PC-3 (cell line): ENCODE results near the gene CTSE. TPM values are rescaled to one million over a fixed set of nuclear protein-coding genes. Genes with fewer than 3 reads are reported as not detected.

Experiments used
- ATAC-seq: fragments of 200-7000 bp; cut with Tn5 transposase; 2 replicates; pipeline ENCODE4 v1.9.1; 2020; ENCODE audit warnings: mild to moderate bottlenecking, moderate library complexity
- BruUV-seq: library from RNA; stranded (reverse); fragments of 400-500 nt; replicated peaks from 2 replicates; lab custom pipeline; 2021; lab: Mats Ljungman, UMichigan
- CTCF ChIA-PET: fragments of 300-600 bp; sonication (Branson Sonifier 250); formaldehyde crosslinking; loops from one replicate; lab custom pipeline; 2022; ENCODE audit warnings: antibody characterized with exemption; lab: Charles Lee
- POLR2A ChIA-PET: fragments of 300-600 bp; sonication (Branson Sonifier 250); formaldehyde crosslinking; loops from one replicate; lab custom pipeline; 2022; ENCODE audit warnings: antibody characterized with exemption; ENCODE audit not compliant: unreplicated experiment; lab: Charles Lee
- DNase-seq: peaks from one replicate; pipeline ENCODE4 v3.0.0-alpha.2; 2015
- H2AFZ ChIP-seq: fragments of 300-600 bp; sonication (generic); 2 replicates; pipeline ENCODE4 v1.6.0; 2016; ENCODE audit warnings: antibody characterized with exemption, low read length
- H3F3A ChIP-seq: fragments of 300-600 bp; sonication (generic); one replicate; pipeline ENCODE4 v1.6.0; 2017; ENCODE audit warnings: antibody characterized with exemption, low read length, control low read depth, mild to moderate bottlenecking; ENCODE audit not compliant: unreplicated experiment
- H3K27ac ChIP-seq: fragments of 300-600 bp; sonication (generic); 2 replicates; pipeline ENCODE4 v1.5.1; 2016; ENCODE audit warnings: mild to moderate bottlenecking, low read length
- H3K27me3 ChIP-seq: fragments of 300-600 bp; sonication (generic); 2 replicates; pipeline ENCODE4 v1.6.1; 2016; ENCODE audit warnings: low read length, mixed read lengths
- H3K36me3 ChIP-seq: fragments of 300-600 bp; sonication (generic); 2 replicates; pipeline ENCODE4 v1.6.1; 2016; ENCODE audit warnings: low read depth, mixed run types, low read length, mixed read lengths
- H3K4me1 ChIP-seq: fragments of 300-600 bp; sonication (generic); 2 replicates; pipeline ENCODE4 v1.5.1; 2016; ENCODE audit warnings: low read length; ENCODE audit not compliant: insufficient read depth
- H3K4me2 ChIP-seq: fragments of 300-600 bp; sonication (generic); 2 replicates; pipeline ENCODE4 v1.6.0; 2016; ENCODE audit warnings: low read length
- H3K4me3 ChIP-seq: fragments of 300-600 bp; sonication (generic); 2 replicates; pipeline ENCODE4 v1.5.1; 2016; ENCODE audit warnings: mild to moderate bottlenecking, low read length, mixed read lengths
- H3K79me2 ChIP-seq: fragments of 300-600 bp; sonication (generic); 2 replicates; pipeline ENCODE4 v1.6.1; 2017; ENCODE audit warnings: low read length, mixed read lengths
- H3K9ac ChIP-seq: fragments of 300-600 bp; sonication (generic); 2 replicates; pipeline ENCODE4 v1.6.0; 2016; ENCODE audit warnings: mild to moderate bottlenecking, low read length
- H3K9me2 ChIP-seq: fragments of 300-600 bp; sonication (generic); replicated peaks from 2 replicates; pipeline ENCODE4 v1.6.1; 2016; ENCODE audit warnings: mixed run types, low read length, mixed read lengths
- H3K9me3 ChIP-seq: fragments of 300-600 bp; sonication (generic); 2 replicates; pipeline ENCODE4 v1.6.1; 2016; ENCODE audit warnings: low read length, mixed read lengths
- H4K20me1 ChIP-seq: fragments of 300-600 bp; sonication (generic); 2 replicates; pipeline ENCODE4 v1.6.1; 2016; ENCODE audit warnings: low read length, mixed read lengths
- EZH2 ChIP-seq: fragments of 300-600 bp; sonication (generic); IDR thresholded peaks from one replicate; pipeline ENCODE4 v1.6.1; 2017; ENCODE audit warnings: antibody characterized with exemption, mild to moderate bottlenecking, low read length; ENCODE audit not compliant: unreplicated experiment
- EZH2phosphoT487 ChIP-seq: fragments of 300-600 bp; sonication (generic); IDR thresholded peaks from 2 replicates; pipeline ENCODE4 v1.6.1; 2018; ENCODE audit warnings: mild to moderate bottlenecking, antibody characterized with exemption, low read length, borderline replicate concordance
- intact Hi-C: fragments of 100-400 bp; cut with micrococcal nuclease; formaldehyde crosslinking; loops from 2 replicates; pipeline ENCODE4 v1.9.0; 2023
- total RNA-seq: library from RNA; depleted of rRNA; stranded (reverse); fragments of >200 nt; gene quantifications from 2 replicates; pipeline ENCODE4 v1.2.3, GENCODE V29; 2014
- TF ChIP-seq, protein P1 (sequence below): fragments of 300-600 bp; sonication (generic); conservative IDR thresholded peaks from 2 replicates; pipeline ENCODE4 v1.5.1; 2017; ENCODE audit warnings: antibody characterized with exemption, low read depth, mild to moderate bottlenecking, low read length

The CTSE gene
- total RNA-seq, 1 experiment from 2014 or later = 0.51 TPM

DNA sequence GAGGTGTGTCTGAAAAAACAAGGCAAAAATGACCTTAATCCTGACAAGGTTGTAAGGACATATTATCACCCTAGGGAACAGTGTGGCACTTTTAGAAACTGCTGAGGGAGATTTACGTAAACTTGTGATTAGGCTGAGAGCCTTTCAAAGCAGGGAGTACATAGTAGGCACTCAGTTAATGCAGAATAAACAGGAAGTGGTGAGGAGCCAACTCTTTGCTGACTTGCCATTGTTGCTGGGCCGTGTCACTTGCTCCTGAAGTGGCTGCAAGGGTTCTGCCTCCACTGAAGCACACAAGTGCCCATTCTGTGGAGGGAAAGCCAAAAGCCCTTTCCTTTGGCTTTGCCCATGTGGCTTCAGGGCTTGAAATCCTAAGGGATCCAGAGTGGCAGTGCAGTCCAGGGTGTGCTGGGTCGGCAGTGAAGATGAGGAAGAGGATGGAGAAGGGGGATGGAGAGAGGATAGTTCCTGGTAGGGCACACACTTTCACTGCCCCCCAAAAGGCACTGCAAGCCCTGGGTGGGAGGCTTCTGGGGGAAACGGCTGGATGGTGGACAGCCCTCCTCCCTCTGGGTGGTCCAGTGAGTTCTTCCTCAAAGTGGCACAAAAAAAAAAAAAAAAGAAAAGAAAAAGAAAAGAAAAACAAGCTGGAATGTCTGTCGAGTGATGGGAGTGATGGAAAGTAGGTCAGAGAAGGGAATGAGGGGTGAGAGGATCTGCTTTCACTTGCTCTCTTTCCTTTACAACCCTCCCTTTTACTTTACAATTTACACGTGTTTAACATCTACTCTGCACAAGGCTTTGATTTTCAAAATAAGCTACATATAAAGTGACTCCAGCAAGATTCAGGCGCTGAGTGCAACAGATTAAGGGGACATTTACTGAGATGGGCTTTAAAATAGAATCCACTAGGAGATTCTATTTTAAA, 15.6 kb upstream of the CTSE start:
- ChIA-PET POLR2A (no interaction called here), CTCF (interaction anchor here (0.6 to 1.0 kb wide), 2 partner anchors 8 to 72 kb away, joined by 3 to 4 read pairs; no protein-coding TSS in a partner anchor)
- TF ChIP-seq EZH2phosphoT487 (no peak), EZH2 (no peak)
- TF ChIP-seq, protein P1, sequence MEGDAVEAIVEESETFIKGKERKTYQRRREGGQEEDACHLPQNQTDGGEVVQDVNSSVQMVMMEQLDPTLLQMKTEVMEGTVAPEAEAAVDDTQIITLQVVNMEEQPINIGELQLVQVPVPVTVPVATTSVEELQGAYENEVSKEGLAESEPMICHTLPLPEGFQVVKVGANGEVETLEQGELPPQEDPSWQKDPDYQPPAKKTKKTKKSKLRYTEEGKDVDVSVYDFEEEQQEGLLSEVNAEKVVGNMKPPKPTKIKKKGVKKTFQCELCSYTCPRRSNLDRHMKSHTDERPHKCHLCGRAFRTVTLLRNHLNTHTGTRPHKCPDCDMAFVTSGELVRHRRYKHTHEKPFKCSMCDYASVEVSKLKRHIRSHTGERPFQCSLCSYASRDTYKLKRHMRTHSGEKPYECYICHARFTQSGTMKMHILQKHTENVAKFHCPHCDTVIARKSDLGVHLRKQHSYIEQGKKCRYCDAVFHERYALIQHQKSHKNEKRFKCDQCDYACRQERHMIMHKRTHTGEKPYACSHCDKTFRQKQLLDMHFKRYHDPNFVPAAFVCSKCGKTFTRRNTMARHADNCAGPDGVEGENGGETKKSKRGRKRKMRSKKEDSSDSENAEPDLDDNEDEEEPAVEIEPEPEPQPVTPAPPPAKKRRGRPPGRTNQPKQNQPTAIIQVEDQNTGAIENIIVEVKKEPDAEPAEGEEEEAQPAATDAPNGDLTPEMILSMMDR = no peak
- no TSS peak for BruUV-seq
- no peak overlapping the region for H3K27ac ChIP-seq
- H3K27me3 ChIP-seq = peaks cover 83% of the 10 kb centered on the region
- no peak overlapping the region for H3K4me3 ChIP-seq
- H3K9me3 ChIP-seq = no peaks in the 10 kb centered on the region
- intact Hi-C loops = no loop called here
- H3K4me2 ChIP-seq = no peak overlapping the region
- H3K9me2 ChIP-seq = no peaks in the 10 kb centered on the region
- H3K79me2 ChIP-seq = no peaks in the 10 kb centered on the region
- H2AFZ ChIP-seq = no peak overlapping the region
- no peak for DNase-seq
- H3K4me1 ChIP-seq = no peaks in the 10 kb centered on the region
- H3K9ac ChIP-seq = no peak overlapping the region
- no peak for ATAC-seq
- no peaks in the 10 kb centered on the region for H4K20me1 ChIP-seq
- no peaks in the 10 kb centered on the region for H3K36me3 ChIP-seq
- H3F3A ChIP-seq = no peaks in the 10 kb centered on the region

DNA sequence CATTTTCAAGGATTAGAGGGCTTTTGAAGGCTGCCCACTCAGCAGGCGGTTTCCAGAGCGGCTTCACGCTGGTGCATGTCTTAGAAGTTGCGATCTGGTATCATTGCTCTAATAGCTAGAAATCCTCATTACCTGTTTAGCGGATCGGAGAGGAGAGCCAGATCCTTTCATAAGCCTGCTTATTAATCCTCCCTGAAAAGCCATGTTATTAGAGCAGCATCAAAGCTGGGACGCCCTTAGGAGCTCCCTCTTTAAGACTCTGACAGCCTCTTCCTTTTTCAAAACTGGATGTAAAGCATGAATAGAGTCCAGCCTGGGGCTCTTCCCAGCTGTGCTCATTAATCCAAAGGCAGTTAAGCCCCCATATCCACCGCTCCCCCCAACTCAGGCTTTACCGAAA, 13.9 kb upstream of the CTSE start:
- no peak overlapping the region for H3K4me2 ChIP-seq
- no peak overlapping the region for H3K4me3 ChIP-seq
- no peaks in the 10 kb centered on the region for H3K9me2 ChIP-seq
- H3K9me3 ChIP-seq = no peaks in the 10 kb centered on the region
- ATAC-seq (no peak), DNase-seq (no peak)
- H3K27ac ChIP-seq = no peak overlapping the region
- H3K4me1 ChIP-seq = no peaks in the 10 kb centered on the region
- ChIA-PET CTCF (no interaction called here), POLR2A (no interaction called here)
- H4K20me1 ChIP-seq = no peaks in the 10 kb centered on the region
- H3K36me3 ChIP-seq = no peaks in the 10 kb centered on the region
- TF ChIP-seq EZH2phosphoT487 (no peak), EZH2 (no peak)
- TF ChIP-seq, protein P1 = no peak
- BruUV-seq = no TSS peak
- no peaks in the 10 kb centered on the region for H3K79me2 ChIP-seq
- H2AFZ ChIP-seq = no peak overlapping the region
- no peaks in the 10 kb centered on the region for H3F3A ChIP-seq
- H3K27me3 ChIP-seq = peaks cover 87% of the 10 kb centered on the region
- intact Hi-C loops = no loop called here
- H3K9ac ChIP-seq = no peak overlapping the region
